OCI-LY3 (cell line): ENCODE data around the gene ARMC9.

Experiments used
- H2AFZ ChIP-seq: fragments of 200-600, 300-600 bp; shearing (Covaris generic); 2 replicates; pipeline ENCODE4 v1.6.0; 2014; ENCODE audit warnings: antibody characterized with exemption, low read depth, low read length
- H3K27ac ChIP-seq: fragments of 200-600, 300-600 bp; sonication (generic); 2 replicates; pipeline ENCODE4 v1.5.1; 2014; ENCODE audit warnings: mild to moderate bottlenecking, low read length, moderate library complexity, mixed read lengths
- H3K27me3 ChIP-seq: fragments of 200-600, 300-600 bp; sonication (generic); 2 replicates; pipeline ENCODE4 v1.6.1; 2014; ENCODE audit warnings: low read depth, low read length, mixed read lengths
- H3K36me3 ChIP-seq: fragments of 200-600, 300-600 bp; sonication (generic); replicated peaks from 2 replicates; pipeline ENCODE3; 2014; ENCODE audit warnings: low read depth, low read length, mixed read lengths
- H3K4me1 ChIP-seq: fragments of 300-600, 200-600 bp; sonication (generic); 2 replicates; pipeline ENCODE4 v1.6.1; 2014; ENCODE audit warnings: low read length, mixed read lengths
- H3K4me2 ChIP-seq: fragments of 200-600, 300-600 bp; sonication (generic); 2 replicates; pipeline ENCODE4 v1.6.1; 2014; ENCODE audit warnings: low read length, mixed read lengths
- H3K4me3 ChIP-seq: fragments of 300-600, 200-600 bp; sonication (generic); 2 replicates; pipeline ENCODE4 v1.5.1; 2014; ENCODE audit warnings: antibody characterized with exemption, mild to moderate bottlenecking, low read length, moderate library complexity
- H3K79me2 ChIP-seq: fragments of 300-600, 200-600 bp; shearing (Covaris generic); 2 replicates; pipeline ENCODE4 v1.6.1; 2014; ENCODE audit warnings: mild to moderate bottlenecking, low read length, mixed read lengths
- H3K9ac ChIP-seq: fragments of 300-600, 200-600 bp; shearing (Covaris generic); 2 replicates; pipeline ENCODE4 v1.6.0; 2014; ENCODE audit warnings: mild to moderate bottlenecking, low read length, moderate library complexity
- H3K9me3 ChIP-seq: fragments of 200-600, 300-600 bp; shearing (Covaris generic); 2 replicates; pipeline ENCODE4 v1.6.1; 2014; ENCODE audit warnings: low read length, mixed read lengths; ENCODE audit not compliant: insufficient read depth
- H4K20me1 ChIP-seq: fragments of 200-600, 300-600 bp; sonication (generic); 2 replicates; pipeline ENCODE4 v1.6.1; 2016; ENCODE audit warnings: low read length, mixed read lengths; ENCODE audit not compliant: insufficient read depth
- CTCF ChIP-seq: fragments of 200-600, 300-600 bp; sonication (generic); IDR thresholded peaks from 2 replicates; pipeline ENCODE4 v1.5.1; 2014; ENCODE audit warnings: antibody characterized with exemption, low read length, low read depth
- EZH2phosphoT487 ChIP-seq: fragments of 200-600 bp; shearing (Covaris generic); IDR thresholded peaks from 2 replicates; pipeline ENCODE4 v1.6.1; 2018; ENCODE audit warnings: antibody characterized with exemption, mixed run types, low read depth

Gene ARMC9

GRCh38 chr2:231235217-231235616 lies 36.8 kb downstream of the ARMC9 start:
- Histone ChIP-seq H3K4me3 (no peak overlapping the region), H3K9me3 (no peaks in the 10 kb centered on the region), H2AFZ (no peak overlapping the region), H3K4me1 (no peaks in the 10 kb centered on the region), H3K27ac (no peak overlapping the region), H4K20me1 (no peaks in the 10 kb centered on the region), H3K36me3 (no peaks in the 10 kb centered on the region), H3K9ac (no peak overlapping the region), H3K27me3 (no peaks in the 10 kb centered on the region), H3K79me2 (no peaks in the 10 kb centered on the region), H3K4me2 (no peak overlapping the region)
- TF ChIP-seq CTCF, result no peak
- no peak for TF ChIP-seq EZH2phosphoT487

- H4K20me1 ChIP-seq, result no peaks in the 10 kb centered on the region
- H3K4me1 ChIP-seq, result peaks cover 6% of the 10 kb centered on the region
- H3K9me3 ChIP-seq, result no peaks in the 10 kb centered on the region
- H3K9ac ChIP-seq, result no peak overlapping the region
- H3K27me3 ChIP-seq, result no peaks in the 10 kb centered on the region
- no peak overlapping the region for H3K4me2 ChIP-seq
- H3K36me3 ChIP-seq, result no peaks in the 10 kb centered on the region
- H3K4me3 ChIP-seq, result no peak overlapping the region
- H3K79me2 ChIP-seq, result no peaks in the 10 kb centered on the region
- TF ChIP-seq EZH2phosphoT487 (no peak), CTCF (no peak)
- H3K27ac ChIP-seq, result no peak overlapping the region
- no peak overlapping the region for H2AFZ ChIP-seq
These were observed 40.3 kb downstream of the ARMC9 start for GRCh38 chr2:231238689-231239088.

- Histone ChIP-seq H2AFZ (no peak overlapping the region), H3K36me3 (no peaks in the 10 kb centered on the region)
These were observed 41.3 kb downstream of the ARMC9 start for GRCh38 chr2:231239751-231240150.

GRCh38 chr2:231241755-231242507 lies 43.5 kb downstream of the ARMC9 start:
- Histone ChIP-seq H4K20me1 (no peaks in the 10 kb centered on the region), H3K9me3 (no peaks in the 10 kb centered on the region), H3K36me3 (no peaks in the 10 kb centered on the region), H3K4me2 (no peak overlapping the region), H2AFZ (no peak overlapping the region), H3K27me3 (no peaks in the 10 kb centered on the region), H3K9ac (no peak overlapping the region), H3K4me3 (no peak overlapping the region), H3K79me2 (no peaks in the 10 kb centered on the region), H3K27ac (no peak overlapping the region), H3K4me1 (peaks cover 6% of the 10 kb centered on the region)
- TF ChIP-seq EZH2phosphoT487, result no peak

More at GRCh38 chr2:231239751-231240150, 41.3 kb downstream of the ARMC9 start:
- Histone ChIP-seq H3K4me3 (no peak overlapping the region), H3K4me1 (peaks cover 6% of the 10 kb centered on the region), H3K79me2 (no peaks in the 10 kb centered on the region), H4K20me1 (no peaks in the 10 kb centered on the region), H3K9ac (no peak overlapping the region), H3K9me3 (no peaks in the 10 kb centered on the region), H3K27me3 (no peaks in the 10 kb centered on the region), H3K27ac (no peak overlapping the region), H3K4me2 (no peak overlapping the region)
- no peak for TF ChIP-seq EZH2phosphoT487
- TF ChIP-seq CTCF, result no peak
